SU-DHL-6 (cell line): ENCODE data around the gene STRA6.

ENCODE experiments used
- EZH2phosphoT487 ChIP-seq: fragments of 200-600 bp; sonication (generic), shearing (Covaris generic); conservative IDR thresholded peaks from 2 replicates; pipeline ENCODE4 v1.6.1; 2018; ENCODE audit warnings: mild to moderate bottlenecking, antibody characterized with exemption, low read length, moderate library complexity, mixed read lengths
- TF ChIP-seq, protein P1 (sequence below): fragments of 200-600 bp; sonication (generic); IDR thresholded peaks from one replicate; pipeline ENCODE4 v1.5.1; 2017; ENCODE audit warnings: antibody characterized with exemption, mild to moderate bottlenecking, low read length, moderate library complexity; ENCODE audit not compliant: insufficient read depth, poor library complexity, severe bottlenecking

DNA sequence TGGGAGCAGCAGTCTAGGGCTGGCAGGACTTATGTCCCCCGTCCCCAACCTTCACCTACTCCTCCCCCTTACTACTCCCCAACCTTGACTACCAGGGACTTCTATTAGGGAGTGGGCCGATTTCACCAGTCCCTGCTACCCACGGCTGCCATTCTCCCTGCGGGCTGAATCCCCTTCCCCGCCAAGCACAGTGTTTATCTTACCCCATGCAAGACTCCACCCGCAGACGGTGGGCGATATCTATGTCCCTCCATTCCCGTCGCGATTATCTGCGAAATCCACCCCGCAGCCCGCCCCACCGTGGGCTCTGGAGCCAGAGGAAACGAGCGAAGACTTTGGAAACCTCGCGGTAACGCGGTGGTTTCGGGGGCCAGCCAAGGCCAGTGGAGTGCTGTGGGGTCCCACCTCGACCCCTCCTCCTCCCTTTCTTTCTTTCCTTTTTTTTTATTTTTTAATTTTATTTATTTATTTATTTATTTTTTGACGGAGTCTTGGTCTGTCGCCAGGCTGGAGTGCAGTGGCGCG, 67.5 kb downstream of the STRA6 start:
- TF ChIP-seq, protein P1, sequence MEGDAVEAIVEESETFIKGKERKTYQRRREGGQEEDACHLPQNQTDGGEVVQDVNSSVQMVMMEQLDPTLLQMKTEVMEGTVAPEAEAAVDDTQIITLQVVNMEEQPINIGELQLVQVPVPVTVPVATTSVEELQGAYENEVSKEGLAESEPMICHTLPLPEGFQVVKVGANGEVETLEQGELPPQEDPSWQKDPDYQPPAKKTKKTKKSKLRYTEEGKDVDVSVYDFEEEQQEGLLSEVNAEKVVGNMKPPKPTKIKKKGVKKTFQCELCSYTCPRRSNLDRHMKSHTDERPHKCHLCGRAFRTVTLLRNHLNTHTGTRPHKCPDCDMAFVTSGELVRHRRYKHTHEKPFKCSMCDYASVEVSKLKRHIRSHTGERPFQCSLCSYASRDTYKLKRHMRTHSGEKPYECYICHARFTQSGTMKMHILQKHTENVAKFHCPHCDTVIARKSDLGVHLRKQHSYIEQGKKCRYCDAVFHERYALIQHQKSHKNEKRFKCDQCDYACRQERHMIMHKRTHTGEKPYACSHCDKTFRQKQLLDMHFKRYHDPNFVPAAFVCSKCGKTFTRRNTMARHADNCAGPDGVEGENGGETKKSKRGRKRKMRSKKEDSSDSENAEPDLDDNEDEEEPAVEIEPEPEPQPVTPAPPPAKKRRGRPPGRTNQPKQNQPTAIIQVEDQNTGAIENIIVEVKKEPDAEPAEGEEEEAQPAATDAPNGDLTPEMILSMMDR, result no peak
- no peak for TF ChIP-seq EZH2phosphoT487
